K562 (cell line): ENCODE results near the gene NNAT. TPM values are rescaled to one million over a fixed set of nuclear protein-coding genes. Genes with fewer than 3 reads are reported as not detected.

Source experiments
- CGGBP1 ChIP-seq: fragments of 250-450 bp; sonication (Bioruptor Pico); IDR thresholded peaks from 2 replicates; pipeline ENCODE4 v1.9.0; 2021; ENCODE audit warnings: mild to moderate bottlenecking
- FOS ChIP-seq: IDR thresholded peaks from 3 replicates; pipeline ENCODE4 v1.6.1; 2011; ENCODE audit not compliant: insufficient read length; ENCODE audit errors: extremely low read depth
- GABPB2 ChIP-seq: fragments of 250-450 bp; sonication (Bioruptor Pico); conservative IDR thresholded peaks from 2 replicates; pipeline ENCODE4 v1.5.1; 2021; ENCODE audit warnings: mild to moderate bottlenecking
- GTF3C2 ChIP-seq: IDR thresholded peaks from 3 replicates; pipeline ENCODE4 v1.6.1; 2011; ENCODE audit warnings: borderline replicate concordance, mild to moderate bottlenecking, moderate library complexity; ENCODE audit not compliant: insufficient read length; ENCODE audit errors: extremely low read depth
- HNRNPUL1 ChIP-seq: fragments of 200-400 bp; formaldehyde crosslinking; IDR thresholded peaks from 2 replicates; pipeline ENCODE4 v1.6.1; 2017; ENCODE audit warnings: low read length
- JUN ChIP-seq, 2 experiments: sonication (generic) in 1 of 2; formaldehyde crosslinking in 1 of 2; IDR thresholded peaks; 2 replicates each; pipeline versions ENCODE4 v1.6.1 to v1.8.0; 2012 to 2022; ENCODE audit warnings: borderline replicate concordance in 2 of 2, mild to moderate bottlenecking in 2 of 2, improper control_type of control experiment in 1 of 2, low read depth in 1 of 2, low read length in 1 of 2, missing genetic modification reagents in 1 of 2
- MAFK ChIP-seq: IDR thresholded peaks from 2 replicates; pipeline ENCODE4 v1.6.1; 2011; ENCODE audit warnings: low read length, improper control_type of control experiment
- OTX1 ChIP-seq: fragments of 450-650 bp; formaldehyde crosslinking; IDR thresholded peaks from 2 replicates; pipeline ENCODE4 v1.4.0; 2022; ENCODE audit warnings: mild to moderate bottlenecking
- RB1 ChIP-seq: fragments of 450-650 bp; IDR thresholded peaks from 2 replicates; pipeline ENCODE4 v1.6.1; 2017; ENCODE audit warnings: low read depth, mild to moderate bottlenecking
- RBBP5 ChIP-seq: fragments of 200-600 bp; sonication (generic); IDR thresholded peaks from 2 replicates; pipeline ENCODE4 v1.6.1; 2012; ENCODE audit warnings: borderline replicate concordance, mild to moderate bottlenecking, low read length, control low read depth, inconsistent platforms; ENCODE audit not compliant: insufficient read depth, poor library complexity, severe bottlenecking
- RFX5 ChIP-seq: IDR thresholded peaks from 2 replicates; pipeline ENCODE4 v1.6.1; 2011; ENCODE audit warnings: low read depth, mild to moderate bottlenecking, improper control_type of control experiment, low read length
- SIN3A ChIP-seq, 2 experiments: fragments of 150-350 bp in 1 of 2; IDR thresholded peaks; 2 replicates each; pipeline ENCODE4 v1.6.1; 2011 to 2016; ENCODE audit warnings: borderline replicate concordance in 2 of 2, low read depth in 2 of 2, low read length in 2 of 2, mild to moderate bottlenecking in 2 of 2, moderate library complexity in 2 of 2; ENCODE audit not compliant: control insufficient read depth in 1 of 2
- TBP ChIP-seq: optimal IDR thresholded peaks from 2 replicates; pipeline ENCODE3; 2011; ENCODE audit warnings: low read depth, low read length, improper control_type of control experiment
- ZNF175 ChIP-seq: fragments of 200-800 bp; sonication (Bioruptor generic); IDR thresholded peaks from 2 replicates; pipeline ENCODE4 v1.6.1; 2016; ENCODE audit warnings: low read depth, mild to moderate bottlenecking, missing genetic modification characterization, missing compliant biosample characterization
- ZNF280A ChIP-seq: fragments of 450-650 bp; IDR thresholded peaks from 2 replicates; pipeline ENCODE4 v1.6.1; 2018; ENCODE audit warnings: mild to moderate bottlenecking, low read depth; ENCODE audit not compliant: partially characterized antibody
- ZNF3 ChIP-seq: fragments of 250-450 bp; sonication (Bioruptor Pico); IDR thresholded peaks from 2 replicates; pipeline ENCODE4 v1.5.0; 2021; ENCODE audit warnings: mild to moderate bottlenecking, moderate library complexity
- polyA plus RNA-seq, 8 experiments: library from polyadenylated mRNA; depleted of rRNA in 4 of 8; stranded (reverse) in 5 of 8; unstranded in 3 of 8; fragments of >200 nt; fragmentation: Nextera tagmentation in 2 of 8; fragmentation: Illumina TruSeq in 1 of 8; extraction: Ambion mirVana in 2 of 8; extraction: Trizol in 1 of 8; gene quantifications; 2 replicates each; pipeline versions ENCODE4 v1.2.1 to v1.2.3, GENCODE V29; 2011 to 2014; ENCODE audit warnings: inconsistent platforms in 1 of 8, missing spikeins in 1 of 8
- total RNA-seq, 7 experiments: library from RNA; depleted of rRNA in 6 of 7; stranded (reverse); fragments of >200 nt in 6 of 7; fragmentation: Illumina TruSeq in 2 of 7; extraction: Trizol in 2 of 7; gene quantifications; 2 replicates each; pipeline versions ENCODE4 v1.2.1 to v1.2.3, GENCODE V29; 2011 to 2021; ENCODE audit warnings: low replicate concordance in 1 of 7

Gene NNAT
- total and polyA plus RNA-seq, 9 of the 15 experiments (the other 6 are each of a cell fraction or from before 2014, with no cell fraction given), result 0.13 TPM; not detected in 8

DNA sequence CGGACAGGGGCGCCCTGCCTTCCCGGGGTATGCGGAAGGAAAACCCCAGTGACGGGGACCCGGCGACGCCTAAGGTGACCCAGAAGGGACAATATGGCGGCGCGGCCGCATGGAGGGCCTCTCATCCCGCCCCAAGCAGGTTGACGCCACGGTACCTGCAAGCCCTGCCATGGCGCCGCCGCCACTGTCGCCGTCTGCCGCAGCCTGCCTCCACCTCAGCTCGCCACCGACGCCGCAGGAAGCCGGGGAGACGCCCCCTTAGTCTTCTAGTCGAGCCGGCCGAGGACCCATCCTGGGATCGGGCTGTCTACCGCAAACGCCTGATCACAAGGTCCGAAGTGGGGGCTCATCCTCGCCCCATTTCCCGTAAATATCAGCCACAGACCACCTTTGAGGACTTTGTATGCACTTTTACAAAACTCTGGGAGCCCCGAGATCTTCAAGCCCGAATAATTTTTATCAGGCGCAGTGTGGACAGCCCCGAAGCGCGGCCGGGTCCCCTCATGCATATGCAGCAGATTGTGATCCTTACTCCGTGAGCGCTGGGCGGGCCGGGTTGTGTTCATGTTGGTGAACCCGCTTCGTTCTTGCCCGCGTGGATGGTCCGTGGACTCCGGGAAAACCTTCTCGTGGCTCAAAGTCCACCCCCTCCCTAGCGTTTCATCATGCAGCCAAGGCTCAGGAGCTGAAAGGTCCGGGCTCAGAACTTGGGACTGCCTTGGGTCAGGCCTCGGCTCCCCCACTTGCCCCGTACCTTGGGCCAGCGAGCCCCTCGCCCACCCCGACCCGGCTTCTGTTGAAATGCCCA lies 6.8 kb downstream of the NNAT start, which contains the start of gene BLCAP (continued):
- TF ChIP-seq FOS (no peak), RBBP5 (peak; percentile 97), TBP (peak; percentile 65), GABPB2 (CRISPR knock-in tag) (no peak), OTX1 (CRISPR knock-in tag) (no peak), RB1 (peak; percentile 80), SIN3A (IDR thresholded peaks at IDR 0.05; ENCODE audit: borderline replicate concordance in 2 of 2, control insufficient read depth in 1 of 2, low read depth in 2 of 2, low read length in 2 of 2) (peak; percentile 58 to 60; a peak in 1 of 4 replicates), ZNF280A (no peak), RFX5 (no peak), JUN (IDR thresholded peaks at IDR 0.05; ENCODE audit: borderline replicate concordance, low read depth, low read length) (no peak), JUN (CRISPR knock-in tag; IDR thresholded peaks at IDR 0.05; ENCODE audit: borderline replicate concordance) (peak; percentile 78), CGGBP1 (CRISPR knock-in tag) (0 out of 2 replicates have a peak, but pooled peaks have one; percentile 6), ZNF3 (no peak), HNRNPUL1 (no peak), GTF3C2 (no peak), MAFK (peak; percentile 38; the same call in 1 of the 2 replicates), ZNF175 (no peak)
